Retina (tissue), 1 donor: ENCODE data around the gene ANKRD36C.
"Not testable (repeated sequence)": the region's sequence is repeated elsewhere in the genome, so short reads cannot be mapped to it uniquely, and the experiment has no call there.

ENCODE experiments used
- DNase-seq: peaks from one replicate; pipeline ENCODE4 v3.0.0-alpha.2; 2016

ANKRD36C gene

GRCh38 chr2:95796249-95797099, 195.2 kb downstream of the ANKRD36C start:
- DNase-seq, result not testable (repeated sequence)

- DNase-seq, result not testable (repeated sequence)
Observed at GRCh38 chr2:95793970-95794369, 197.7 kb downstream of the ANKRD36C start.

- not testable (repeated sequence) for DNase-seq
Observed at GRCh38 chr2:95790180-95790579, 201.4 kb downstream of the ANKRD36C start.

GRCh38 chr2:95789385-95789784, 202.2 kb downstream of the ANKRD36C start:
- not testable (repeated sequence) for DNase-seq

- not testable (repeated sequence) for DNase-seq
Observed at GRCh38 chr2:95788642-95789041, 203.0 kb downstream of the ANKRD36C start.
